Right atrium auricular region (tissue), 2 donors: ENCODE measurements around the gene PPP1R1B. TPM values are rescaled to one million over a fixed set of nuclear protein-coding genes. Genes with fewer than 3 reads are reported as not detected.

Experiments used
- DNase-seq: peaks from one replicate; pipeline ENCODE4 v3.0.0-alpha.2; 2019; ENCODE audit warnings: low spot score
- H3K27ac ChIP-seq, 2 donors: fragments of 200-600 bp; sonication (generic); 1 replicate in 1 of 2; 2 replicates in 1 of 2; pipeline ENCODE4 v1.5.1; 2016 to 2019
- H3K27me3 ChIP-seq, 2 donors: fragments of 200-600 bp; sonication (generic); one replicate each; pipeline versions ENCODE4 v1.5.1 to v1.6.0; 2017 to 2019
- H3K36me3 ChIP-seq: fragments of 200-600 bp; sonication (generic); one replicate; pipeline ENCODE4 v1.5.1; 2016
- H3K4me1 ChIP-seq, 2 donors: fragments of 200-600 bp; sonication (generic); one replicate each; pipeline versions ENCODE4 v1.5.1 to v1.6.0; 2017 to 2019
- H3K4me3 ChIP-seq, 2 donors: fragments of 200-600 bp; sonication (generic); 1 replicate in 1 of 2; 2 replicates in 1 of 2; pipeline ENCODE4 v1.5.1; 2017 to 2019; ENCODE audit warnings: mild to moderate bottlenecking in 1 of 2, moderate library complexity in 1 of 2
- H3K9me3 ChIP-seq, 2 donors: fragments of 200-600 bp; sonication (generic); one replicate each; pipeline ENCODE4 v1.5.1; 2019
- total RNA-seq, 2 donors: library from RNA; depleted of rRNA; stranded (reverse); fragments of >200 nt; gene quantifications; one replicate each; pipeline ENCODE4 v1.1.0, GENCODE V29; 2016
- TF ChIP-seq, protein P1 (sequence below), 2 donors: fragments of 200-600 bp; sonication (generic); IDR thresholded peaks; one replicate each; pipeline ENCODE4 v1.5.1; 2019; ENCODE audit warnings: antibody characterized with exemption in 2 of 2

The PPP1R1B gene
- total RNA-seq, 2 donors from 2014 or later: 6.7 TPM; not detected in 1

DNA sequence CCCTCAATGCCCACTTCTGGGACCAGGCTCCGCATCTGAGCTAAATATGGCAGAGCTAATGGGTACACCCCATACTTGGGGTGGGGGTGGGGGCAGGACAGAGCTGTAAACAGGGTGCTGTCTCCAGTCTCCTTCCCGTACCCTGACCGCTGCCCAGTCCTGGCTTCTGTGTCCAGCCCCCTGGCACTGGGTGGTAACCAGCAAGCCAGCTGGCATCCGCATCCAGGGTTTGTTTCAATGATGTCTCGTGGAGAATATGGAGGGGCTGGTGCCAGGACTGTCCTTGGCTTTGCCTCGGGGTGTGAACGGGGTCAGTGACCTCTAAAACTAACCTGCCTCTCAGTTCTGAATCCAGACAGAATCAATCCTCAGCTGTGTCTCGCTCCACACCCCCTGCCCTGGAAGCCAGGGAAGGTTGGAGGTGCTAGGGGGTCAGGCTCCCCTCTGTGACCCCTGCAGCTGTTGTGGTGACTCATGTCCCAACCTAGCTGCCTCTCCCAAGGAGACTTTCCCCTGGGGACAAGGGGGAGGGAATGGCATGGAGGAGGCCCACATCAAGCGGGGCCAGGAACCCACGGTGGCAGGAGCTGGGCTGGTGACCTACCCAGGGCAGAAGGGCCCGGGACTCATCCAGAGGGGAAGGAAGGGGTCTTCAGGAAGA, 40.0 kb downstream of the PPP1R1B start:
- Histone ChIP-seq H3K4me3 (peak overlapping the region; percentile 57 to 64), H3K4me1 (peaks cover 0 to 81% of the 10 kb centered on the region in 2 donors), H3K27ac (peak overlapping the region; percentile 89 to 96), H3K9me3 (no peaks in the 10 kb centered on the region), H3K27me3 (no peaks in the 10 kb centered on the region), H3K36me3 (peaks cover 9% of the 10 kb centered on the region)
- TF ChIP-seq, protein P1, sequence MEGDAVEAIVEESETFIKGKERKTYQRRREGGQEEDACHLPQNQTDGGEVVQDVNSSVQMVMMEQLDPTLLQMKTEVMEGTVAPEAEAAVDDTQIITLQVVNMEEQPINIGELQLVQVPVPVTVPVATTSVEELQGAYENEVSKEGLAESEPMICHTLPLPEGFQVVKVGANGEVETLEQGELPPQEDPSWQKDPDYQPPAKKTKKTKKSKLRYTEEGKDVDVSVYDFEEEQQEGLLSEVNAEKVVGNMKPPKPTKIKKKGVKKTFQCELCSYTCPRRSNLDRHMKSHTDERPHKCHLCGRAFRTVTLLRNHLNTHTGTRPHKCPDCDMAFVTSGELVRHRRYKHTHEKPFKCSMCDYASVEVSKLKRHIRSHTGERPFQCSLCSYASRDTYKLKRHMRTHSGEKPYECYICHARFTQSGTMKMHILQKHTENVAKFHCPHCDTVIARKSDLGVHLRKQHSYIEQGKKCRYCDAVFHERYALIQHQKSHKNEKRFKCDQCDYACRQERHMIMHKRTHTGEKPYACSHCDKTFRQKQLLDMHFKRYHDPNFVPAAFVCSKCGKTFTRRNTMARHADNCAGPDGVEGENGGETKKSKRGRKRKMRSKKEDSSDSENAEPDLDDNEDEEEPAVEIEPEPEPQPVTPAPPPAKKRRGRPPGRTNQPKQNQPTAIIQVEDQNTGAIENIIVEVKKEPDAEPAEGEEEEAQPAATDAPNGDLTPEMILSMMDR (IDR thresholded peaks at IDR 0.05): no peak
- no peak for DNase-seq

DNA sequence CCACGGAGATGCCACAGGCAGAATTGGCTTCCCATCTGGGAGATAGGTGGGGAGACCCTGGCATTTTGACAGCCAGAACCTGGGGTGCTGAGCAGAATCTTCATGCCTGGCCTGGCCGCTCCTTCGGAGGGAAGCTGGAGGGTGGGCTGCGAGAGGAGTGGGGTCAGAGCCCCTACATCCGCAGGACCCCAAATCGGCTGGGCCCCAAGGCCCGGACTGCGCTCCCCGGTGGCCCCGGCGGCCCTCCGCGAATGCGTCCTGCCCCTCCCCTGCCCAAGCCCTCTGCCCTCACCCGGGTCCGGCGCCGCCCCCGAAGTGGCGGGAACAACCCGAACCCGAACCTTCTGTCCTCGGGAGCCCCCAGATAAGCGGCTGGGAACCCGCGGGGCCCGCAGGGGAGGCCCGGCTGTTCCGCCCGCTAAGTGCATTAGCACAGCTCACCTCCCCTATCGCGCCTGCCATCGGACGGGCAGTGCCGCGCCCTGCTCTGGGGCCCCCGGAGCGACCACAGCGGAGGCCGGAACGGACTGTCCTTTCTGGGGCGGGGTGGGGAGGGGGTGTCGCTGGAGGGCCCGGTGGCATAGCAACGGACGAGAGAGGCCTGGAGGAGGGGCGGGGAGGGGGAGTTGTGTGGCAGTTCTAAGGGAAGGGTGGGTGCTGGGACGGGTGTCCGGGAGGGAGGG, 40.7 kb downstream of the PPP1R1B start:
- H3K27me3 ChIP-seq: no peaks in the 10 kb centered on the region
- peaks cover 0 to 81% of the 10 kb centered on the region in 2 donors for H3K4me1 ChIP-seq
- no peaks in the 10 kb centered on the region for H3K9me3 ChIP-seq
- DNase-seq: no peak
- peaks cover 3% of the 10 kb centered on the region for H3K36me3 ChIP-seq
- H3K27ac ChIP-seq: peak overlapping the region; percentile 89 to 96
- TF ChIP-seq, protein P1 (IDR thresholded peaks at IDR 0.05): no peak
- peak overlapping the region; percentile 57 to 64 for H3K4me3 ChIP-seq

DNA sequence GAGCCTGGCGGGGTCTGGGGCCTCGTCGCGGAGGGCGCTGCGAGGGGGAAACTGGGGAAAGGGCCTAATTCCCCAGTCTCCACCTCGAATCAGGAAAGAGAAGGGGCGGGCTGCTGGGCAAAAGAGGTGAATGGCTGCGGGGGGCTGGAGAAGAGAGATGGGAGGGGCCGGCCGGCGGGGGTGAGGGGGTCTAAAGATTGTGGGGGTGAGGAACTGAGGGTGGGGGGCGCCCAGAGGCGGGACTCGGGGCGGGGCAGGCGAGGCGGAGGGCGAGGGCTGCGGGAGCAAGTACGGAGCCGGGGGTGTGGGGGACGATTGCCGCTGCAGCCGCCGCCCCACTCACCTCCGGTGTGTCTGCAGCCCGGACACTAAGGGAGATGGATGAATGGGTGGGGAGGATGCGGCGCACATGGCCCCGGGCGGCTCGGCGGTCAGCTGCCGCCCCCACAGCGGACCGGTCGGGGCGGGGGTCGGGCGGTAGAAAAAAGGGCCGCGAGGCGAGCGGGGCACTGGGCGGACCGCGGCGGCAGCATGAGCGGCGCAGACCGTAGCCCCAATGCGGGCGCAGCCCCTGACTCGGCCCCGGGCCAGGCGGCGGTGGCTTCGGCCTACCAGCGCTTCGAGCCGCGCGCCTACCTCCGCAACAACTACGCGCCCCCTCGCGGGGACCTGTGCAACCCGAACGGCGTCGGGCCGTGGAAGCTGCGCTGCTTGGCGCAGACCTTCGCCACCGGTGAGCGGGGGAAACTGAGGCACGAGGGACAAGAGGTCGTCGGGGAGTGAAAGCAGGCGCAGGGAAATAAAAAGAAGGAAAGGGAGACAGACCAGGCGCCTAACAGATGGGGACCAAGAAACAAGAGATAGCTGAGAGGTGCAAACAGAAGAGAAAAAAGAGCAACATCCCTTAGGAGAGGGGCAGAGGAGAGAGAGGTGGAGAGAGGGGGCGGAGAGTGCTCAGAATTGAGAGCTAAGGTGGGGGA, 41.5 kb downstream of the PPP1R1B start, which contains the start of gene PNMT:
TSS of gene PNMT (plus strand) at position 509 of the 980 bp plus-strand sequence. CDS start at position 532, 23 bp downstream.
- no peak for DNase-seq
- Histone ChIP-seq H3K4me3 (peak within 1 kb of the TSS; percentile 57 to 64), H3K4me1 (peaks cover 0 to 78% of the 10 kb centered on the region in 2 donors), H3K27me3 (no peaks in the 10 kb centered on the region), H3K36me3 (no peaks in the 10 kb centered on the region), H3K9me3 (no peaks in the 10 kb centered on the region), H3K27ac (peak within 1 kb of the TSS; percentile 89 to 96)
- TF ChIP-seq, protein P1 (IDR thresholded peaks at IDR 0.05): peak; percentile 65 to 81

DNA sequence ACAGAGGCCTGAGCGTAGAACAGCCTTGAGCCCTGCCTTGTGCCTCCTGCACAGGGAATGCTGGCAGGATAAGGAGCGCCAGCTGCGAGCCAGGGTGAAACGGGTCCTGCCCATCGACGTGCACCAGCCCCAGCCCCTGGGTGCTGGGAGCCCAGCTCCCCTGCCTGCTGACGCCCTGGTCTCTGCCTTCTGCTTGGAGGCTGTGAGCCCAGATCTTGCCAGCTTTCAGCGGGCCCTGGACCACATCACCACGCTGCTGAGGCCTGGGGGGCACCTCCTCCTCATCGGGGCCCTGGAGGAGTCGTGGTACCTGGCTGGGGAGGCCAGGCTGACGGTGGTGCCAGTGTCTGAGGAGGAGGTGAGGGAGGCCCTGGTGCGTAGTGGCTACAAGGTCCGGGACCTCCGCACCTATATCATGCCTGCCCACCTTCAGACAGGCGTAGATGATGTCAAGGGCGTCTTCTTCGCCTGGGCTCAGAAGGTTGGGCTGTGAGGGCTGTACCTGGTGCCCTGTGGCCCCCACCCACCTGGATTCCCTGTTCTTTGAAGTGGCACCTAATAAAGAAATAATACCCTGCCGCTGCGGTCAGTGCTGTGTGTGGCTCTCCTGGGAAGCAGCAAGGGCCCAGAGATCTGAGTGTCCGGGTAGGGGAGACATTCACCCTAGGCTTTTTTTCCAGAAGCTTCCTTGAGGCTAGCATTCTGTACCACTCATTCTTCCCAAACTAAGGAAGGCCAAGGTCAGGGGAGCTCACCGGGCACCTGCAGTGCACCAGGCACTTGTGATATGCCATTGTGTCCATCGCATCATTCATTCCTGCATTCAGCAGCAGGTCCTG, 43.4 kb downstream of the PPP1R1B start:
- peak overlapping the region; percentile 89 to 96 for H3K27ac ChIP-seq
- no peaks in the 10 kb centered on the region for H3K27me3 ChIP-seq
- peaks cover 0 to 75% of the 10 kb centered on the region in 2 donors for H3K4me1 ChIP-seq
- no peaks in the 10 kb centered on the region for H3K36me3 ChIP-seq
- H3K4me3 ChIP-seq: no peak overlapping the region
- TF ChIP-seq, protein P1 (IDR thresholded peaks at IDR 0.05): no peak
- no peak for DNase-seq
- H3K9me3 ChIP-seq: no peaks in the 10 kb centered on the region

DNA sequence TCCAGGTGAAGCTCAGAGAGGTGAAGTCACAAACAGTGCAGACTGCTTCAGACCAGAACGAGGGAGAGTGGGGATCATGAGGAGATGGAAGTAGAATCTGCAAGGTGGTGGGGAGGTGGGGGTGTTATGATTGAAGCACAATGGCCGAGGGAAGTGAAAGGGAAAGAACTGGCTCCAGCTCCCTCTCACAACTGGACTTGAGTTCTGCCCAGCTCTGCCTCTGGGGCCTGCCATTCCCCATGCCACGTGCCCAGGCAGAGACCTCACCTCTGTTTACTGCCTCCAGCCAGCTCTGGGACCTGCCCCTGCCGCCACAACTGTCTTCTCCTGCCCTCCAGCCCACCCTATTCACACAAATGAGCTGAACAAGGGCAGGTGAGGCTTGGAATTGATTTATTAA, 44.0 kb downstream of the PPP1R1B start:
- Histone ChIP-seq H3K27ac (peak overlapping the region; percentile 89 to 96), H3K36me3 (no peaks in the 10 kb centered on the region), H3K27me3 (no peaks in the 10 kb centered on the region), H3K9me3 (no peaks in the 10 kb centered on the region), H3K4me3 (no peak overlapping the region), H3K4me1 (peaks cover 0 to 81% of the 10 kb centered on the region in 2 donors)
- no peak for DNase-seq
- TF ChIP-seq, protein P1 (IDR thresholded peaks at IDR 0.05): no peak
